Upper lobe of left lung (tissue), 4 donors: ENCODE results near the gene AGXT.

Experiments used
- EP300 ChIP-seq, 4 donors: sonication (generic); formaldehyde crosslinking; IDR thresholded peaks; one replicate each; pipeline ENCODE4 v1.5.1; 2017; ENCODE audit warnings: antibody characterized with exemption in 4 of 4, control low read depth in 2 of 4
- TF ChIP-seq, protein P1 (sequence below), 6 experiments: fragments of 450-650 bp in 4 of 6; fragments of 200-600 bp in 2 of 6; sonication (generic) in 2 of 6; IDR thresholded peaks; one replicate each; pipeline ENCODE4 v1.5.1; 2016 to 2019; ENCODE audit warnings: antibody characterized with exemption in 6 of 6

DNA sequence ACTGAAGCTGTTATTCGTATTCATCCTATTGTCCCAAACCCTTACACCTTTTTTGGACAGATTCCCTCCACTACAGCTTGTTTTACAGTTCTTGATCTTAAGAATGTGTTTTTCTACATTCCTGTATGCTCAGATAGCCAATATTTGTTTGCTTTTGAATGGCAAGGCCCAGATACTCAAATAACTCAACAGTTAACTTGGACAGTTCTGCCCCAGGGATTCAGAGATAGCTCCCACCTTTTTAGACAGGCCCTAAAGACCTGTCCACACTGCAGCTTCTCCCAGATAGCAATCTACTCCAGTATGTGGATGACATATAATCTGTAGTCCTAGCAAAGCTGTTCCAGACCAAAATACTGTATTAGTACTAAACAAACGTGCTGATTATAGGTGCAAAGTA is 7.1 kb upstream of the AGXT start:
- TF ChIP-seq, protein P1, sequence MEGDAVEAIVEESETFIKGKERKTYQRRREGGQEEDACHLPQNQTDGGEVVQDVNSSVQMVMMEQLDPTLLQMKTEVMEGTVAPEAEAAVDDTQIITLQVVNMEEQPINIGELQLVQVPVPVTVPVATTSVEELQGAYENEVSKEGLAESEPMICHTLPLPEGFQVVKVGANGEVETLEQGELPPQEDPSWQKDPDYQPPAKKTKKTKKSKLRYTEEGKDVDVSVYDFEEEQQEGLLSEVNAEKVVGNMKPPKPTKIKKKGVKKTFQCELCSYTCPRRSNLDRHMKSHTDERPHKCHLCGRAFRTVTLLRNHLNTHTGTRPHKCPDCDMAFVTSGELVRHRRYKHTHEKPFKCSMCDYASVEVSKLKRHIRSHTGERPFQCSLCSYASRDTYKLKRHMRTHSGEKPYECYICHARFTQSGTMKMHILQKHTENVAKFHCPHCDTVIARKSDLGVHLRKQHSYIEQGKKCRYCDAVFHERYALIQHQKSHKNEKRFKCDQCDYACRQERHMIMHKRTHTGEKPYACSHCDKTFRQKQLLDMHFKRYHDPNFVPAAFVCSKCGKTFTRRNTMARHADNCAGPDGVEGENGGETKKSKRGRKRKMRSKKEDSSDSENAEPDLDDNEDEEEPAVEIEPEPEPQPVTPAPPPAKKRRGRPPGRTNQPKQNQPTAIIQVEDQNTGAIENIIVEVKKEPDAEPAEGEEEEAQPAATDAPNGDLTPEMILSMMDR (IDR thresholded peaks at IDR 0.05): no peak
- no peak for TF ChIP-seq EP300 (IDR thresholded peaks at IDR 0.05)
